ENCODE results near the gene GRID2. TPM values are rescaled to one million over a fixed set of nuclear protein-coding genes. Genes with fewer than 3 reads are reported as not detected.

Gene GRID2
- total RNA-seq, 1 donor from 2014 or later = 11.6 TPM

DNA sequence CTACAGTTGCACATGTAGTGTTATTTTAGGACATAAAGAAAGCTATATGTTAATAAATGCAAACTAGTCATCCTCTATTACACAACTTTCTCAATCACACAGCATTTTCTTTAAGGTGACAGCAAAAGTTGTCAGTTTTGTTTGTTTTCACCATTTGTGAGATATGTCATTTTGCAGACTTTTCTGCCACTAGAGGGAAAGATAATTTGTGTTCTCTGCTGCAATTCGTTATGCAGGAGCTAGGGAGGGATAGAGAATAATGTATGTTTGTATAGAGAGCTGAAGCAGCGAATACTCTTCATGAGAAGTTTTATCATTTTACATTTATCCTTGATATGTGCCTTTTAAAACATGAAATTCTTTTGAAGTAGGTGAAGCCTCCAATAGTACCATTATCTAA lies 854.2 kb downstream of the GRID2 start:
- Mint-ChIP-seq H3K27ac (ENCODE audit: unreplicated experiment) (no peak overlapping the region), H3K4me1 (ENCODE audit: unreplicated experiment) (peaks cover 3% of the 10 kb centered on the region), H3K36me3 (ENCODE audit: low read depth, unreplicated experiment) (no peaks in the 10 kb centered on the region), H3K9me3 (ENCODE audit: unreplicated experiment) (no peaks in the 10 kb centered on the region), H3K4me3 (ENCODE audit: unreplicated experiment) (no peak overlapping the region), H3K27me3 (ENCODE audit: unreplicated experiment) (no peaks in the 10 kb centered on the region)
- TF ChIP-seq, protein P1, sequence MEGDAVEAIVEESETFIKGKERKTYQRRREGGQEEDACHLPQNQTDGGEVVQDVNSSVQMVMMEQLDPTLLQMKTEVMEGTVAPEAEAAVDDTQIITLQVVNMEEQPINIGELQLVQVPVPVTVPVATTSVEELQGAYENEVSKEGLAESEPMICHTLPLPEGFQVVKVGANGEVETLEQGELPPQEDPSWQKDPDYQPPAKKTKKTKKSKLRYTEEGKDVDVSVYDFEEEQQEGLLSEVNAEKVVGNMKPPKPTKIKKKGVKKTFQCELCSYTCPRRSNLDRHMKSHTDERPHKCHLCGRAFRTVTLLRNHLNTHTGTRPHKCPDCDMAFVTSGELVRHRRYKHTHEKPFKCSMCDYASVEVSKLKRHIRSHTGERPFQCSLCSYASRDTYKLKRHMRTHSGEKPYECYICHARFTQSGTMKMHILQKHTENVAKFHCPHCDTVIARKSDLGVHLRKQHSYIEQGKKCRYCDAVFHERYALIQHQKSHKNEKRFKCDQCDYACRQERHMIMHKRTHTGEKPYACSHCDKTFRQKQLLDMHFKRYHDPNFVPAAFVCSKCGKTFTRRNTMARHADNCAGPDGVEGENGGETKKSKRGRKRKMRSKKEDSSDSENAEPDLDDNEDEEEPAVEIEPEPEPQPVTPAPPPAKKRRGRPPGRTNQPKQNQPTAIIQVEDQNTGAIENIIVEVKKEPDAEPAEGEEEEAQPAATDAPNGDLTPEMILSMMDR (IDR thresholded peaks at IDR 0.05; ENCODE audit: unreplicated experiment) = peak; percentile 50
- no peak for DNase-seq (ENCODE audit: low spot score)

- H3K27me3 Mint-ChIP-seq (ENCODE audit: unreplicated experiment) = no peaks in the 10 kb centered on the region
- no peak for DNase-seq (ENCODE audit: low spot score)
- TF ChIP-seq, protein P1 (IDR thresholded peaks at IDR 0.05; ENCODE audit: unreplicated experiment) = no peak
- no peak overlapping the region for H3K27ac Mint-ChIP-seq (ENCODE audit: unreplicated experiment)
- no peaks in the 10 kb centered on the region for H3K36me3 Mint-ChIP-seq (ENCODE audit: low read depth, unreplicated experiment)
- peaks cover 10% of the 10 kb centered on the region for H3K4me1 Mint-ChIP-seq (ENCODE audit: unreplicated experiment)
- H3K4me3 Mint-ChIP-seq (ENCODE audit: unreplicated experiment) = no peak overlapping the region
- H3K9me3 Mint-ChIP-seq (ENCODE audit: unreplicated experiment) = no peaks in the 10 kb centered on the region
Observed at GRCh38 chr4:93168053-93168452, 864.3 kb downstream of the GRID2 start.

DNA sequence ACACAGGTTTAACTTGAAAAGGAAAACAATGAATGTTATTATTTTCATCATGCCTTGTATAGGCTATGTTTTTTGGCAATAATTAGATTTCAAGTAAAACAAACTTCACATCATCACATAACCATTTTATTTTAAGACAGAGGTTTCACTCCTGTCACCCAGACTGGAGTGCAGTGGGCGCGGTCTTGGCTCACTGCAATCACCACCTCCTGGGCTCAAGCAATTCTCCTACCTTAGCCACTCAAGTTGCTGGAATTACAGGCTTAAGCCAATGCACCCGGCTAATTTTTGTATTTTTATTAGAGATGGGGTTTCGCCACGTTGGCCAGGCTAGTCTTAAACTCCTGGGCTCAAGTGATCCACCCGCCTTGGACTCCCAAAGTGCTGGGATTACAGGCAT lies 866.2 kb downstream of the GRID2 start:
- DNase-seq (ENCODE audit: low spot score) = no peak
- Mint-ChIP-seq H3K9me3 (ENCODE audit: unreplicated experiment) (no peaks in the 10 kb centered on the region), H3K4me1 (ENCODE audit: unreplicated experiment) (peaks cover 5% of the 10 kb centered on the region), H3K4me3 (ENCODE audit: unreplicated experiment) (no peak overlapping the region), H3K36me3 (ENCODE audit: low read depth, unreplicated experiment) (no peaks in the 10 kb centered on the region), H3K27ac (ENCODE audit: unreplicated experiment) (no peak overlapping the region), H3K27me3 (ENCODE audit: unreplicated experiment) (no peaks in the 10 kb centered on the region)
- TF ChIP-seq, protein P1 (IDR thresholded peaks at IDR 0.05; ENCODE audit: unreplicated experiment) = no peak

GRCh38 chr4:93174598-93174997 lies 870.8 kb downstream of the GRID2 start:
- Mint-ChIP-seq H3K9me3 (ENCODE audit: unreplicated experiment) (no peaks in the 10 kb centered on the region), H3K27me3 (ENCODE audit: unreplicated experiment) (no peaks in the 10 kb centered on the region), H3K27ac (ENCODE audit: unreplicated experiment) (no peak overlapping the region), H3K4me3 (ENCODE audit: unreplicated experiment) (no peak overlapping the region), H3K36me3 (ENCODE audit: low read depth, unreplicated experiment) (no peaks in the 10 kb centered on the region), H3K4me1 (ENCODE audit: unreplicated experiment) (peaks cover 5% of the 10 kb centered on the region)
- TF ChIP-seq, protein P1 (IDR thresholded peaks at IDR 0.05; ENCODE audit: unreplicated experiment) = no peak
- no peak for DNase-seq (ENCODE audit: low spot score)

- no peak overlapping the region for H3K4me3 Mint-ChIP-seq (ENCODE audit: unreplicated experiment)
- TF ChIP-seq, protein P1 (IDR thresholded peaks at IDR 0.05; ENCODE audit: unreplicated experiment) = no peak
- no peaks in the 10 kb centered on the region for H3K9me3 Mint-ChIP-seq (ENCODE audit: unreplicated experiment)
- DNase-seq (ENCODE audit: low spot score) = no peak
- no peak overlapping the region for H3K27ac Mint-ChIP-seq (ENCODE audit: unreplicated experiment)
- peaks cover 3% of the 10 kb centered on the region for H3K4me1 Mint-ChIP-seq (ENCODE audit: unreplicated experiment)
- no peaks in the 10 kb centered on the region for H3K27me3 Mint-ChIP-seq (ENCODE audit: unreplicated experiment)
- no peaks in the 10 kb centered on the region for H3K36me3 Mint-ChIP-seq (ENCODE audit: low read depth, unreplicated experiment)
Observed at GRCh38 chr4:93178279-93178678, 874.5 kb downstream of the GRID2 start.
